HCT116 (cell line): Measurements from ENCODE around the gene FAM216B. TPM values are rescaled to one million over a fixed set of nuclear protein-coding genes. Genes with fewer than 3 reads are reported as not detected.

Experiments
- ATAC-seq: fragments of 200-7000 bp; cut with Tn5 transposase; 2 replicates; pipeline ENCODE4 v1.9.1; 2020; ENCODE audit warnings: mild to moderate bottlenecking, moderate library complexity
- BruUV-seq: library from RNA; stranded (reverse); fragments of 400-500 nt; replicated peaks from 2 replicates; lab custom pipeline; 2021; lab: Mats Ljungman, UMichigan
- CTCF ChIA-PET: fragments of 300-600 bp; sonication (Branson Sonifier 250); formaldehyde crosslinking; loops from one replicate; lab custom pipeline; 2021; ENCODE audit warnings: antibody characterized with exemption; lab: Charles Lee
- POLR2A ChIA-PET: fragments of 300-600, 350-600 bp; sonication (Branson Sonifier 250); formaldehyde crosslinking; loops from one replicate; lab custom pipeline; 2021; ENCODE audit warnings: antibody characterized with exemption; lab: Charles Lee
- RAD21 ChIA-PET, 2 experiments: fragments of 300-600 bp; sonication (Branson Sonifier 250); formaldehyde crosslinking; loops; one replicate each; lab custom pipeline; 2023; ENCODE audit warnings: low total read pairs in 2 of 2; ENCODE audit not compliant: uncharacterized antibody in 2 of 2, unreplicated experiment in 2 of 2, low non-redundant PET in 1 of 2; lab: Charles Lee
- DNase-seq: peaks from one replicate; pipeline ENCODE4 v3.0.0-alpha.2; 2010; ENCODE audit warnings: low read depth, low spot score
- H2AFZ ChIP-seq: fragments of 200-600 bp; shearing (Covaris generic), sonication (generic); 2 replicates; pipeline ENCODE4 v1.6.1; 2017; ENCODE audit warnings: low read depth, mixed run types, mixed read lengths, antibody characterized with exemption, low read length; ENCODE audit not compliant: poor library complexity, severe bottlenecking
- H3K27ac ChIP-seq: 2 replicates; pipeline ENCODE4 v1.5.1; 2012; ENCODE audit warnings: low read depth, low read length
- H3K27me3 ChIP-seq: fragments of 200-600 bp; sonication (generic); 2 replicates; pipeline ENCODE4 v1.6.1; 2016; ENCODE audit warnings: mixed run types, low read length, mixed read lengths; ENCODE audit not compliant: insufficient read depth
- H3K36me3 ChIP-seq, 2 experiments: fragments of 200-500 bp in 1 of 2; fragments of 200-600 bp in 1 of 2; sonication (Bioruptor generic) in 1 of 2; sonication (generic) in 1 of 2; 2 replicates each; pipeline versions ENCODE4 v1.5.1 to v1.6.1; 2014 to 2016; ENCODE audit warnings: low read length in 2 of 2, inconsistent platforms in 1 of 2, mixed read lengths in 1 of 2, mixed run types in 1 of 2; ENCODE audit not compliant: insufficient read depth in 2 of 2, control insufficient read depth in 1 of 2
- H3K4me1 ChIP-seq, 2 experiments: fragments of 200-600 bp in 1 of 2; sonication (generic) in 1 of 2; 2 replicates each; pipeline versions ENCODE4 v1.5.1 to v1.6.1; 2012 to 2017; ENCODE audit warnings: low read length in 2 of 2, inconsistent platforms in 1 of 2, mild to moderate bottlenecking in 1 of 2, mixed read lengths in 1 of 2, mixed run types in 1 of 2, moderate library complexity in 1 of 2; ENCODE audit not compliant: insufficient read depth in 2 of 2, control insufficient read depth in 1 of 2
- H3K4me2 ChIP-seq: fragments of 200-600 bp; sonication (generic); 2 replicates; pipeline ENCODE4 v1.6.1; 2017; ENCODE audit warnings: mixed run types, low read length, mixed read lengths
- H3K4me3 ChIP-seq, 2 experiments: fragments of 200-600 bp in 1 of 2; sonication (generic) in 1 of 2; replicated peaks in 1 of 2; 2 replicates each; pipeline ENCODE4 v1.5.1; 2011 to 2016; ENCODE audit warnings: low read length in 2 of 2, control low read depth in 1 of 2, low read depth in 1 of 2, mild to moderate bottlenecking in 1 of 2, mixed read lengths in 1 of 2, mixed run types in 1 of 2
- H3K79me2 ChIP-seq: fragments of 200-600 bp; sonication (generic); 2 replicates; pipeline ENCODE4 v1.6.1; 2017; ENCODE audit warnings: mild to moderate bottlenecking, mixed run types, low read length, moderate library complexity, mixed read lengths; ENCODE audit not compliant: insufficient read depth
- H3K9ac ChIP-seq: fragments of 200-600 bp; sonication (generic); 2 replicates; pipeline ENCODE4 v1.6.1; 2016; ENCODE audit warnings: low read length, mixed read lengths
- H3K9me2 ChIP-seq: fragments of 200-600 bp; sonication (generic), shearing (Covaris generic); 2 replicates; pipeline ENCODE4 v1.6.1; 2017; ENCODE audit warnings: mixed run types, mild to moderate bottlenecking, moderate library complexity; ENCODE audit not compliant: insufficient read depth
- H3K9me3 ChIP-seq, 2 experiments: fragments of 200-500 bp in 1 of 2; fragments of 200-600 bp in 1 of 2; sonication (Bioruptor generic) in 1 of 2; sonication (generic) in 1 of 2; 2 replicates each; pipeline ENCODE4 v1.6.1; 2014 to 2017; ENCODE audit warnings: low read length in 2 of 2, mixed read lengths in 2 of 2, inconsistent platforms in 1 of 2, low read depth in 1 of 2, mild to moderate bottlenecking in 1 of 2, mixed run types in 1 of 2, moderate library complexity in 1 of 2; ENCODE audit not compliant: control insufficient read depth in 1 of 2, insufficient read depth in 1 of 2
- H4K20me1 ChIP-seq: fragments of 200-600 bp; sonication (generic), shearing (Covaris generic); 2 replicates; pipeline ENCODE4 v1.6.1; 2017; ENCODE audit warnings: mixed run types, mild to moderate bottlenecking, moderate library complexity; ENCODE audit not compliant: insufficient read depth
- EGR1 ChIP-seq: IDR thresholded peaks from 2 replicates; pipeline ENCODE4 v1.6.1; 2012; ENCODE audit warnings: low read depth
- EZH2 ChIP-seq: fragments of 200-600 bp; sonication (generic); IDR thresholded peaks from 2 replicates; pipeline ENCODE4 v1.6.1; 2017; ENCODE audit warnings: antibody characterized with exemption, mixed run types
- EZH2phosphoT487 ChIP-seq: fragments of 200-600 bp; IDR thresholded peaks from 2 replicates; pipeline ENCODE4 v1.6.1; 2018; ENCODE audit warnings: antibody characterized with exemption, borderline replicate concordance
- FOSL1 ChIP-seq: IDR thresholded peaks from 2 replicates; pipeline ENCODE4 v1.6.1; 2012; ENCODE audit warnings: low read depth
- JUND ChIP-seq: IDR thresholded peaks from 2 replicates; pipeline ENCODE4 v1.6.1; 2012
- POLR2A ChIP-seq: IDR thresholded peaks from 2 replicates; pipeline ENCODE4 v1.7.0; 2011; ENCODE audit warnings: borderline replicate concordance; ENCODE audit not compliant: insufficient read depth, insufficient read length; ENCODE audit errors: extremely low read depth
- POLR2AphosphoS5 ChIP-seq: IDR thresholded peaks from 2 replicates; pipeline ENCODE4 v1.6.1; 2011; ENCODE audit warnings: mild to moderate bottlenecking, low read depth, low read length, moderate library complexity
- SIN3A ChIP-seq: IDR thresholded peaks from 2 replicates; pipeline ENCODE4 v1.6.1; 2012; ENCODE audit warnings: low read depth
- TCF7L2 ChIP-seq: IDR thresholded peaks from 2 replicates; pipeline ENCODE4 v1.7.0; 2011; ENCODE audit warnings: borderline replicate concordance, inconsistent platforms; ENCODE audit not compliant: insufficient read depth, insufficient read length; ENCODE audit errors: extremely low read depth
- ZFX ChIP-seq: fragments of 450-650 bp; IDR thresholded peaks from 2 replicates; pipeline ENCODE4 v1.6.1; 2017
- ZNF274 ChIP-seq: fragments of 200-500 bp; sonication (Bioruptor generic); IDR thresholded peaks from 2 replicates; pipeline ENCODE4 v1.6.1; 2014; ENCODE audit warnings: mild to moderate bottlenecking, low read depth, low read length, inconsistent platforms
- intact Hi-C: fragments of 100-400 bp; cut with micrococcal nuclease; formaldehyde crosslinking; loops from 2 replicates; pipeline ENCODE4 v1.10.0; 2022
- total RNA-seq: library from RNA; stranded (reverse); gene quantifications from one replicate; pipeline ENCODE4 v1.2.1, GENCODE V29; 2021; ENCODE audit not compliant: unreplicated experiment
- TF ChIP-seq, protein P1 (sequence below), 3 experiments: fragments of 200-600 bp in 1 of 3; sonication (generic) in 1 of 3; IDR thresholded peaks in 2 of 3; conservative IDR thresholded peaks in 1 of 3; 2 replicates each; pipeline ENCODE4 v1.5.1; 2012 to 2017; ENCODE audit warnings: low read depth in 2 of 3, low read length in 2 of 3, antibody characterized with exemption in 1 of 3, borderline replicate concordance in 1 of 3, control low read depth in 1 of 3, mild to moderate bottlenecking in 1 of 3, mixed read lengths in 1 of 3, mixed run types in 1 of 3, moderate library complexity in 1 of 3; ENCODE audit not compliant: insufficient read depth in 1 of 3
- TF ChIP-seq, protein P2 (sequence below): IDR thresholded peaks from 2 replicates; pipeline ENCODE4 v1.6.1; 2012
- TF ChIP-seq, protein P3 (sequence below): IDR thresholded peaks from 2 replicates; pipeline ENCODE4 v1.6.1; 2012
- TF ChIP-seq, protein P4 (sequence below): IDR thresholded peaks from 2 replicates; pipeline ENCODE4 v1.6.1; 2012; ENCODE audit warnings: low read depth

FAM216B gene
- total RNA-seq, 1 experiment from 2014 or later: not detected

DNA sequence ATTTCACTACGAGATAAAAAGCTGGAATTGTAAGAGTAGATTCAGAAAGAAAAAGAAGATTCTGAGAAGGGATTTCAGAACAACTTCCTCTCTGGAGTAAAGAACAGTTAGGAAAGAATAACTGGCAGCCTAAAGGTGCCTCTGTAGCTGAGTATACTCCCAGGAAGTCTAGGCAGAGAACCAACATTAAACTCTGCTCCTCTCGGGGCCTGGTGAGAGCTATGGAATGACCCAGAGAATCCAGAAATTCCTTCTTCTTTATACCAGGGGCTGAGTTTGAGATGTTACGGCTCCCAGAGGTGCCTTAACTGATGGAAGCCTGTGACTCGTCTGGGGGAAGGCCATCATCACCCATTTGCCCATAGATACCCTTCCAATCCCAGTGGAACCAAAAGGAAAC, 39.1 kb downstream of the FAM216B start:
- H3K9me3 ChIP-seq: no peaks in the 10 kb centered on the region
- no peaks in the 10 kb centered on the region for H3K27me3 ChIP-seq
- RAD21 ChIA-PET: no interaction called here
- no peak overlapping the region for H3K9ac ChIP-seq
- H3K4me2 ChIP-seq: no peak overlapping the region
- TF ChIP-seq ZFX (no peak), JUND (no peak), EZH2 (no peak)
- TF ChIP-seq, protein P1, sequence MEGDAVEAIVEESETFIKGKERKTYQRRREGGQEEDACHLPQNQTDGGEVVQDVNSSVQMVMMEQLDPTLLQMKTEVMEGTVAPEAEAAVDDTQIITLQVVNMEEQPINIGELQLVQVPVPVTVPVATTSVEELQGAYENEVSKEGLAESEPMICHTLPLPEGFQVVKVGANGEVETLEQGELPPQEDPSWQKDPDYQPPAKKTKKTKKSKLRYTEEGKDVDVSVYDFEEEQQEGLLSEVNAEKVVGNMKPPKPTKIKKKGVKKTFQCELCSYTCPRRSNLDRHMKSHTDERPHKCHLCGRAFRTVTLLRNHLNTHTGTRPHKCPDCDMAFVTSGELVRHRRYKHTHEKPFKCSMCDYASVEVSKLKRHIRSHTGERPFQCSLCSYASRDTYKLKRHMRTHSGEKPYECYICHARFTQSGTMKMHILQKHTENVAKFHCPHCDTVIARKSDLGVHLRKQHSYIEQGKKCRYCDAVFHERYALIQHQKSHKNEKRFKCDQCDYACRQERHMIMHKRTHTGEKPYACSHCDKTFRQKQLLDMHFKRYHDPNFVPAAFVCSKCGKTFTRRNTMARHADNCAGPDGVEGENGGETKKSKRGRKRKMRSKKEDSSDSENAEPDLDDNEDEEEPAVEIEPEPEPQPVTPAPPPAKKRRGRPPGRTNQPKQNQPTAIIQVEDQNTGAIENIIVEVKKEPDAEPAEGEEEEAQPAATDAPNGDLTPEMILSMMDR (IDR thresholded peaks at IDR 0.05 in 2 of 3, conservative IDR thresholded peaks at IDR 0.05 in 1 of 3; ENCODE audit: borderline replicate concordance in 1 of 3, insufficient read depth in 1 of 3, low read depth in 2 of 3, low read length in 2 of 3): no peak
- TF ChIP-seq, all 23 proteins: peak for 0
- H2AFZ ChIP-seq: no peak overlapping the region
- no peak for DNase-seq
- H3K9me2 ChIP-seq: no peaks in the 10 kb centered on the region
- H3K4me1 ChIP-seq: no peaks in the 10 kb centered on the region
- ChIA-PET POLR2A (no interaction called here), CTCF (no interaction called here)
- intact Hi-C loops: no loop called here
- no peak overlapping the region for H3K27ac ChIP-seq
- H3K79me2 ChIP-seq: no peaks in the 10 kb centered on the region
- no peaks in the 10 kb centered on the region for H3K36me3 ChIP-seq
- no TSS peak for BruUV-seq
- no peak overlapping the region for H3K4me3 ChIP-seq
- H4K20me1 ChIP-seq: no peaks in the 10 kb centered on the region
- no peak for ATAC-seq

DNA sequence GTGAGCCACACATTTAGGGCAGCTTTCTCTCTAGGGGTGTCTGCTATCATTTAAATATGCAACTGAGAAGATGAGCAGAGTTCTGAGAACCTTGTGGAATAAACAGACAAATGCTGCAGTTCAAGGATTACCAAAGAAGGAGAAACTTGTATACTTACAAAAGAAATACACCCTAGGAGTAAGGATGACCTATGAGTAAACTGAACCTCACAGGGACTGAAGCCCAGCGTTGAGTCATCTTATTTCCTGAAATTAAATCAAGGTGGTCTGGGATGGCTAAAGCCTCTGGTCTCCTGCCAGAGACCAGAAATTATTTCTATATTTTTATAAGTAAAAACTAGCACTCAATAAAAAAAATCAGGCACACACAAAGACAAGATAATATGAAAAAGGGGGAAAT, 40.1 kb downstream of the FAM216B start:
- POLR2A ChIA-PET: no interaction called here
- no peaks in the 10 kb centered on the region for H3K4me1 ChIP-seq
- H3K27ac ChIP-seq: no peak overlapping the region
- BruUV-seq: no TSS peak
- no peak overlapping the region for H3K9ac ChIP-seq
- ATAC-seq (no peak), DNase-seq (no peak)
- no peak overlapping the region for H3K4me2 ChIP-seq
- no peaks in the 10 kb centered on the region for H3K9me2 ChIP-seq
- no peak for TF ChIP-seq EGR1
- TF ChIP-seq ZNF274: no peak
- TF ChIP-seq, protein P2, sequence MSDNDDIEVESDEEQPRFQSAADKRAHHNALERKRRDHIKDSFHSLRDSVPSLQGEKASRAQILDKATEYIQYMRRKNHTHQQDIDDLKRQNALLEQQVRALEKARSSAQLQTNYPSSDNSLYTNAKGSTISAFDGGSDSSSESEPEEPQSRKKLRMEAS: no peak
- no peak for TF ChIP-seq SIN3A
- TF ChIP-seq, protein P3, sequence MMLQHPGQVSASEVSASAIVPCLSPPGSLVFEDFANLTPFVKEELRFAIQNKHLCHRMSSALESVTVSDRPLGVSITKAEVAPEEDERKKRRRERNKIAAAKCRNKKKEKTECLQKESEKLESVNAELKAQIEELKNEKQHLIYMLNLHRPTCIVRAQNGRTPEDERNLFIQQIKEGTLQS: no peak
- no peak for TF ChIP-seq FOSL1
- TF ChIP-seq, protein P4, sequence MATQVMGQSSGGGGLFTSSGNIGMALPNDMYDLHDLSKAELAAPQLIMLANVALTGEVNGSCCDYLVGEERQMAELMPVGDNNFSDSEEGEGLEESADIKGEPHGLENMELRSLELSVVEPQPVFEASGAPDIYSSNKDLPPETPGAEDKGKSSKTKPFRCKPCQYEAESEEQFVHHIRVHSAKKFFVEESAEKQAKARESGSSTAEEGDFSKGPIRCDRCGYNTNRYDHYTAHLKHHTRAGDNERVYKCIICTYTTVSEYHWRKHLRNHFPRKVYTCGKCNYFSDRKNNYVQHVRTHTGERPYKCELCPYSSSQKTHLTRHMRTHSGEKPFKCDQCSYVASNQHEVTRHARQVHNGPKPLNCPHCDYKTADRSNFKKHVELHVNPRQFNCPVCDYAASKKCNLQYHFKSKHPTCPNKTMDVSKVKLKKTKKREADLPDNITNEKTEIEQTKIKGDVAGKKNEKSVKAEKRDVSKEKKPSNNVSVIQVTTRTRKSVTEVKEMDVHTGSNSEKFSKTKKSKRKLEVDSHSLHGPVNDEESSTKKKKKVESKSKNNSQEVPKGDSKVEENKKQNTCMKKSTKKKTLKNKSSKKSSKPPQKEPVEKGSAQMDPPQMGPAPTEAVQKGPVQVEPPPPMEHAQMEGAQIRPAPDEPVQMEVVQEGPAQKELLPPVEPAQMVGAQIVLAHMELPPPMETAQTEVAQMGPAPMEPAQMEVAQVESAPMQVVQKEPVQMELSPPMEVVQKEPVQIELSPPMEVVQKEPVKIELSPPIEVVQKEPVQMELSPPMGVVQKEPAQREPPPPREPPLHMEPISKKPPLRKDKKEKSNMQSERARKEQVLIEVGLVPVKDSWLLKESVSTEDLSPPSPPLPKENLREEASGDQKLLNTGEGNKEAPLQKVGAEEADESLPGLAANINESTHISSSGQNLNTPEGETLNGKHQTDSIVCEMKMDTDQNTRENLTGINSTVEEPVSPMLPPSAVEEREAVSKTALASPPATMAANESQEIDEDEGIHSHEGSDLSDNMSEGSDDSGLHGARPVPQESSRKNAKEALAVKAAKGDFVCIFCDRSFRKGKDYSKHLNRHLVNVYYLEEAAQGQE: no peak
- no peak for TF ChIP-seq EZH2
- no peak for TF ChIP-seq EZH2phosphoT487
- TF ChIP-seq POLR2AphosphoS5: no peak
- TF ChIP-seq POLR2A: no peak
- TF ChIP-seq TCF7L2: no peak
- RAD21 ChIA-PET: no interaction called here
- no peak overlapping the region for H3K4me3 ChIP-seq
- no peaks in the 10 kb centered on the region for H3K9me3 ChIP-seq
- intact Hi-C loops: no loop called here
- H4K20me1 ChIP-seq: no peaks in the 10 kb centered on the region
- no peak overlapping the region for H2AFZ ChIP-seq
- H3K36me3 ChIP-seq: no peaks in the 10 kb centered on the region
- H3K79me2 ChIP-seq: no peaks in the 10 kb centered on the region
- H3K27me3 ChIP-seq: no peaks in the 10 kb centered on the region
- CTCF ChIA-PET: no interaction called here
